GM21390 (cell line): ENCODE data around the gene RXRA.

ENCODE experiments used
- ATAC-seq: cut with Tn5 transposase; IDR thresholded peaks from one replicate; pipeline ENCODE4 v1.9.1; 2021; ENCODE audit not compliant: unreplicated experiment

Gene RXRA

GRCh38 chr9:134412298-134412711, 86.0 kb downstream of the RXRA start:
- ATAC-seq: no peak

GRCh38 chr9:134413112-134413715, 87.0 kb downstream of the RXRA start:
- no peak for ATAC-seq

- no peak for ATAC-seq
These were observed 87.8 kb downstream of the RXRA start for GRCh38 chr9:134413890-134414623.

GRCh38 chr9:134414900-134415425, 88.7 kb downstream of the RXRA start:
- no peak for ATAC-seq

- no peak for ATAC-seq
These were observed 90.2 kb downstream of the RXRA start for GRCh38 chr9:134416385-134417015.

- no peak for ATAC-seq
These were observed 92.1 kb downstream of the RXRA start for GRCh38 chr9:134418354-134418753.

DNA sequence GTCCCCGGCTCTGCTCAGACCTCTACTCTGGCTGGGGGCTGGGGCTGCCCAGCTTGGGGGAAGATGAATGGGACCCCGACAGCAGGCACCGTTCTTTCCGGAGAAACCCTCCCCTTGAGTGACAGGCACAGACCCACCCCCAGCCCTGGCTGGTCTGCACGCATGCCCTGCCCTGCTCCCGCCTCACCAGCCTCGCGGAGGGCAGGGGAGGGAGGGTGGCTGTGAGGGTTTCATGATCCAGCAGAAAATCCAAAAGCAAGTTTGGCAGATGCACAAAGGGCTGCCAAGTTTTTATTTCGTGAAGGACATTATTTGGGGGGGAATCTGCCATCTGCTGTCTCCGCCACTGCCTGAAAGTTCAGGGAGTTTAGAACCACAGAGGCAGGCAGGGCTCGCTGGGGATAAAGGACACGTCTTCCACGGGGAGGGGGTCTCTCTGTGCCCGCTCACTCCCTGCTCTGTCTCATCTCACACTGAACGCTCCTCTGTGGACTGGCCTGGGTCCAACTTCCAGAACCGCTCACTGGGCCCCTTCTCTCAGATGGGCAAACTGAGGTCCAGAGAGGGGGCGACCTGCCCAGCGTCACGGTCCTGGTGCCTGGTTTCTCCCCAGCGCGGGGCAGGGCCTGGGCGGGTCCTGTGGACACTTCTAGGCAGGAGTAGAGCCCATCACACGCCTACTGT, 92.9 kb downstream of the RXRA start:
- ATAC-seq: no peak

DNA sequence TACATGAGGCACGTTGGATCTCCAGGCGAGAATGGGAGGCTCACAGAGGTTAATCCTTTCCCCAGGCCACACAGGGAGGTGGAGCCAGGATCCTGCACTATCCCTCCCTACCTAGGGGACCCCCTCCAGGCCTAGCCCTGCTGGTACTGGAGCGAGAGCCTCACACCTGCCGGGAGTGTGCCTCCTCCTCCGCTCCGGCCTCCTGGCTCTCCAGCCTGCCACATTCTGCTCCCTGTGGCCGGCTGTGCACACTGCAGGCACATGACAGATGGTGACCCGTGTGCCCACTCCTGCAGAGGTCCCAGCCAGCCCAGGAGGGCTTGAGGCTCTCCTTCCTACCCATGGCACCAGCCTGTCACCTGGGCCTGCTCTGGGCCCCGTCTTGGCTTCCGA, 93.4 kb downstream of the RXRA start:
- no peak for ATAC-seq

- ATAC-seq: no peak
These were observed 94.1 kb downstream of the RXRA start for GRCh38 chr9:134420281-134420845.

GRCh38 chr9:134420974-134421432, 94.7 kb downstream of the RXRA start:
- no peak for ATAC-seq

GRCh38 chr9:134421888-134422287, 95.6 kb downstream of the RXRA start:
- ATAC-seq: no peak

DNA sequence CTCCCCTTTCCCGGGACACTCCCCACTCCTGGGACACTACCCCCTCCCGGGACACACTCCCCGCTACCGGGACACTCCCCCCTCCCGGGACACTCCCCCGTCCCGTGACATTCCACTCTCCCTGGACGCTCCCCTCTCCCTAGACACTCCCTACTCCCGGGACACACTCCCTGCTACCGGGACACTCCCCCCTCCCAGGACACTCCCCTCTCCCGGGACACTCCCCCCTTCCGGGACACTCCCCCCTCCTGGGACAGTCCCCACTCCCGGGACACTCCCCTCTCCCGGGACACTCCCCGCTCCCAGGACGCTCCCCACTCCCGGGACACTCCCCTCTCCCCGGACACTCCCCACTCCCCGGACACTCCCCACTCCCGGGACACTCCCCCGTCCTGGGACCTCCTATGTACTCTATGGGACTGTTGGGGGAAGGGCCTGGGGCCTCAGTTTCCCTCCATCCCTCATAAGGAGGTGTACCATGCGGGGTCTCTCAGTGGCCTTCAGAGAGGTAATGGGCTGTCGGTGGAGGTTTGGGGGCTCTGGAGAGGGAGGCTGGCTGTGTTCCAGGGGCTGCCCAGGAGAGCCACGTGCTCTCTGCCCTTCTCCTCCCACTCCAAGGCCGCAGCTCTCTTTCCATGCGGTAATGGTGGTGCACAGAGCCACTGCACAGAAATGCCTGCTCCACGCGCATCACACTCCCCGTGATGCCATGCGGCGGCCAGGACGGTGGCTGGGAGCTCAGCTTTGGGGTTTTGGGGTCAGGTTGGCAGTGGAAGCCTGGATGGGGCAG, 96.2 kb downstream of the RXRA start:
- no peak for ATAC-seq

GRCh38 chr9:134423166-134423565, 96.9 kb downstream of the RXRA start:
- ATAC-seq: no peak

GRCh38 chr9:134423749-134424148, 97.5 kb downstream of the RXRA start:
- ATAC-seq: no peak

DNA sequence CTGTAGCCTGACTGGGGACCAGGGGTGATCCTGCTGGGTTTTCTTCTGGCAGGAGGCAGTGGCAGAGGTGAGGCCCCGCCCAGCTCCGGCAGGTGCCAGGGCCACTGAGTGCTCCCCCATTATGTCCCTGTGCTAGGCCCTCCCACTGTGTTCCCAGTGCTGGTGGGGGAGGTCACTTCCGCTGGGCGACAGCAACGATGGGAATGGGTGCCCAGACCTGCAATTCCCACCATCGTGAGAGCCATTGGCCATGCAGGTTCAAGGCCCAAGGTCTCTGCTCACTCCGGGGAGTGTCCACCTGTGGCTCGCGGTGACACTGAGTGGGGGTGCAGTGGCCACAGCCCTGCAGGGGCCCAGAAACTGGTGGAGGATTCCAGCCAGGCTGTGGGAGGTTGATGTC, 98.6 kb downstream of the RXRA start:
- no peak for ATAC-seq

- ATAC-seq: no peak
These were observed 99.1 kb downstream of the RXRA start for GRCh38 chr9:134425401-134425800.

GRCh38 chr9:134425812-134426211, 99.6 kb downstream of the RXRA start:
- no peak for ATAC-seq

GRCh38 chr9:134426436-134426835, 100.2 kb downstream of the RXRA start:
- ATAC-seq: no peak

GRCh38 chr9:134427153-134427782, 101.0 kb downstream of the RXRA start:
- ATAC-seq: no peak

- ATAC-seq: no peak
These were observed 102.3 kb downstream of the RXRA start for GRCh38 chr9:134428559-134428958.
